Stimulated activated naive CD8-positive, alpha-beta T cell treated with anti-CD3 and anti-CD28 coated beads, Interleukin-15, amount 100 ng/mL, for 72 hours (primary cell): ENCODE results near the gene GTF3C2.
A peak's percentile ranks its signal among the peaks of the same experiment; 100 is the strongest.

Source experiments
- ATAC-seq: fragments of 150-1000 bp; cut with Tn5 transposase; 2 replicates; pipeline ENCODE4 v1.10.0; 2021; ENCODE audit warnings: mild to moderate bottlenecking, moderate library complexity
- DNase-seq, 2 donors: peaks; one replicate each; pipeline ENCODE4 v3.0.0; 2021 to 2022
- H3K27ac Mint-ChIP-seq, 2 donors: one replicate each; pipeline ENCODE4 v1.8.0; 2022; ENCODE audit warnings: mild to moderate bottlenecking in 2 of 2, mixed read lengths in 2 of 2, moderate library complexity in 2 of 2
- H3K27me3 Mint-ChIP-seq: one replicate; pipeline ENCODE4 v1.8.0; 2022; ENCODE audit warnings: mixed read lengths
- H3K4me1 Mint-ChIP-seq: one replicate; pipeline ENCODE4 v1.8.0; 2022; ENCODE audit warnings: mild to moderate bottlenecking, mixed read lengths
- H3K4me3 Mint-ChIP-seq, 2 donors: one replicate each; pipeline ENCODE4 v1.8.0; 2022; ENCODE audit warnings: mild to moderate bottlenecking in 2 of 2, mixed read lengths in 2 of 2, moderate library complexity in 1 of 2
- H3K9me3 Mint-ChIP-seq, 2 donors: one replicate each; pipeline ENCODE4 v1.8.0; 2022; ENCODE audit warnings: mixed read lengths in 2 of 2

Gene GTF3C2

DNA sequence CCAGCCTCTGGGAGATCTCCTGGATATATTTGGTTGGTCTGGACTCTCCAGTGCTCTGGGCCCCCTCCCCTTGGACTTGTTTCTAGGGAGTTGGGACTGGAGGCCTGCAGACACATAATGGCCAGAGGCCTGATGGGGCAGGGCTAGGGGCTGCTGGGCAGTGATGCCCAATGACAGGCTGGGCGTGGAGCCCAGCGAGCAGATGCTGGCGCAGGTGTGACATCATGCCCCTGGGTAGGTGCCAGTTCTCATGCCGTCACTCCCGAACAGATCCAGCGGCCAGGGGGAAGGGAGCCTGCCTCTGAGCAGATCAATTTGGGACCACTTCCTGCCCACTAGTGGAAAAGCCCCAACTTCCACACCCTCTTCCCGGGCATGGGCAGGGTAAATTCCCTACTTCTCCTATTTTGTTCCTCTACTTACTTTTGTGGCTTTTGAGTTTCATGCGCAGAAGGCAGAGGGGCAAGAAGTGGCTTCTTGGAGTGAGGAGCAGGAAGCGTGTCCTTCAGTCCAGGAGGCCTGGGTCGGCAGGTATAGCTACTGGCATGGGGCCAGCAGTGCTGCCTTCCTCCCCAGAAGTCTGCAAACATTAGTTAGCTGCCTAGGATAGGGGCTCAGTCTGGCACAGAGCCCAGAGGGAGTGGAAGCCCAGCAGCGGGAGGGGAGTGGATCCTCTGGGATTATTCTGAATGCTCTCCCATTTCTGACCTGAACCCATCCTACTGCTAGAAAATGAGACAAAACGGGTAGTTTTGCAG is 39.7 kb downstream of the GTF3C2 start:
- no peak overlapping the region for H3K4me3 Mint-ChIP-seq
- peaks cover 8% of the 10 kb centered on the region for H3K4me1 Mint-ChIP-seq
- DNase-seq: no peak
- H3K27ac Mint-ChIP-seq: peak overlapping the region in 1 of 2 donors; percentile 48
- no peak for ATAC-seq
- H3K27me3 Mint-ChIP-seq: no peaks in the 10 kb centered on the region
- H3K9me3 Mint-ChIP-seq: no peaks in the 10 kb centered on the region

DNA sequence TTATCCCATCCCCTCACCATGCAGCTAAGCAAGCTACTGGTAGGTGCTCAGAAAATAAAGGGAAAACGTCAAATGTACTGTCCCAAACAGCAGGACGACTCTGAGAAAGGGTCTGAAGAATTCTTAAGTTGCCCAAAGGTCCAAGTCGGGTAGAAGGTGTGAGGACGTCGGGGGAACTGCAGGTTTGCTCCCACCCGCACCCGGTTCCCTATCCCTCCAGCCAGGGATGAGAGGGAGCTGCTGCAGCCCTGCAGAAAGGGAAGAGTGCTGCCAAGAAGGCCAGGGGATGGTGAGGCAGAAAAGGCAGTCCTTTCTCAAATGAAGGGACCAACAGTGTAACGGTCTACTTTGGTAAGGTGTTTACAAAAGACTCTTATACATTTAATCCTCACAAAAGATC is 41.4 kb downstream of the GTF3C2 start:
- Mint-ChIP-seq H3K27ac (no peak overlapping the region), H3K4me1 (no peaks in the 10 kb centered on the region), H3K27me3 (no peaks in the 10 kb centered on the region), H3K9me3 (no peaks in the 10 kb centered on the region), H3K4me3 (no peak overlapping the region)
- DNase-seq (no peak), ATAC-seq (no peak)

DNA sequence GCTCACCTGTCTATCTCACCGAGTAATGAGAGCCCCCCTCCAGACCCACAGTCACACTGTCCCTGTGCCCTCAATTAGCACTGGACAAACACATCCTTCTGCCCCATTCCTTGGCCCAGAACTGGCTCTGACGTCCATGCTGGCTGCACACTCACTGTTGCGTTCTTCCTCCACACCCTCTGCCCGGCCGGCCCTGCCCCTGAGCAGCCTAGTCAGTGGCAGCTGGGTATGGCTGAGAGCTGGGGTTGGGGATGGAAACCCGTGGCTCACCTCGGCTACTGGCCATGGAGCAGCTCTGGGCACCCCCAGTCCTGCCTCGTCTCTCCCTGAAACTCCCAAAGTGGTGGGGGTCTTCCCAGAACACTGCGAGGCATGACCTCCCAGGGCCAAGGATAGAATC is 41.9 kb downstream of the GTF3C2 start:
- no peaks in the 10 kb centered on the region for H3K4me1 Mint-ChIP-seq
- H3K4me3 Mint-ChIP-seq: no peak overlapping the region
- H3K27ac Mint-ChIP-seq: no peak overlapping the region
- no peaks in the 10 kb centered on the region for H3K27me3 Mint-ChIP-seq
- no peak for DNase-seq
- no peak for ATAC-seq
- no peaks in the 10 kb centered on the region for H3K9me3 Mint-ChIP-seq

DNA sequence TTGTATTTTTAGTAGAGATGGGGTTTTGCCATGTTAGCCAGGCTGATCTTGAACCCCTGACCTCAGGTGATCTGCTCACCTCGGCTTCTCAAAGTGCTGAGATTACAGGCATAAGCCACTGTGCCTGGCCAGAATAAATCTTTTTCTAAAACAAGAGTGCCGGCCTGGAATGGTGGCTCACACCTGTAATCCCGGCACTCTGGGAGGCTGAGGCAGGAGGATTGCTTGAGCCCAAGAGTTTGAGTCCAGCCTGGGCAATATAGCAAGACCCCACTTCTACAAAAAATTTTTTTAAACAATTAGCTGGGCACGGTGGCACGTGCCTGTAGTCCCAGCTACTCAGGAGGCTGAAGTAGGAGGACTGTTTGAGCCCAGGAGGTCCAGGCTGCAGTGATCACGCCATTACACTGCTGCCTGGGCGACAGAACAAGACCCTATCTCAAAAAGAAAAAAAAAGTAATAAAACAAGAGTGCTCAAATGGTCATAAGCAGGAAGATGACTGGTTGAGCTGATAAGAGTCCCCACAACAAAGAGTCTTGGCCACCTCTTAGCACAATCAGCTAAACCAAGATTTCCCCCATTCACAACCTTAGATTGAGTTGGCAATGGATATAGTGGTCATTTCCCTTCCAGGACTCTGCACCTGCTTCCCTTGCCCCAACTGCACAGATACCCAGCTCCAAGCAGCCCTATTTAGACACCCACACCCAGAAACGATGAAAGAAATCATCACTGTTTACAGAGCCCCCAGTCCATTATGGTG is 42.5 kb downstream of the GTF3C2 start:
- Mint-ChIP-seq H3K27ac (no peak overlapping the region), H3K4me3 (no peak overlapping the region), H3K4me1 (no peaks in the 10 kb centered on the region), H3K9me3 (no peaks in the 10 kb centered on the region), H3K27me3 (no peaks in the 10 kb centered on the region)
- DNase-seq: no peak
- no peak for ATAC-seq

DNA sequence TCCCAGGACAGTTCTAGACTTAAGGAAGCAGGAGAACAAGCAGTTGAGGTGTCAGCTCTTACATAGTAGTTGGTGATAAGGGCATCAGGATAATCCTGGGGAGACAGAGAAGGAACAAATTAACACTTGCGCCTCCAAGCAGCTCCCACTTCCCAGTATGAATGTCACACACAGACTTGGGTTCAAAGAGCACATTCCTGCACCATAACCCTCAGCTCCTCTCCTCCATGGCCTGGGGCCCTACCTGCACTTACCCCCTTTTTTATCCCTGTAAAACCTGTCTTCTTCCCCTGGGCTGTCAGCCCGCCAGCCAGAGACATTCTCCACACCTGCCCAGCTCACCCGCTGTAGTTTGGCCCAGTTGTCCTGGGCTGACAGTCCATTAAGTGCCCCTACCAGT is 44.4 kb downstream of the GTF3C2 start:
- no peak for ATAC-seq
- Mint-ChIP-seq H3K27ac (no peak overlapping the region), H3K4me1 (peaks cover 3% of the 10 kb centered on the region), H3K9me3 (no peaks in the 10 kb centered on the region), H3K4me3 (no peak overlapping the region), H3K27me3 (peaks cover 4% of the 10 kb centered on the region)
- DNase-seq: no peak

DNA sequence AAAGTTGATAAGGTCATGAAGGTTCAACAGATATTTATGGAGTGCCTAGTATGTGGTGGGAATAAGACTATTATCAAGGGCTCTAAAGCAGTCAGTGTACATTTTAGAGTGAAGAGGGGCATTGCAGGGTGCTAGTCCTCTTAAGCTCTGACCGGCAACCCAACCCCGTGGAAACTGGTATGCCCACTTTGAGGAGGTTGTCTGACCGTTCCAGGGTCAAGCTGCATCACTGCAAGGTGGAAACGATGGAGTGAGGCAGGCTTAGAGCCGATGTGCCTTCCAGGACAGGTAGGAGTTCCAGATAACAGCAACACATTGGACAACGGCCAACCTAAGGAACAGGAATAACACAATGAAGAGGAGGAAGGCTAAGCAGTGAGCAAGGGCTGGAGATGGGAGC is 46.9 kb downstream of the GTF3C2 start:
- Mint-ChIP-seq H3K27ac (no peak overlapping the region), H3K27me3 (peaks cover 29% of the 10 kb centered on the region), H3K4me3 (no peak overlapping the region), H3K9me3 (no peaks in the 10 kb centered on the region), H3K4me1 (peaks cover 16% of the 10 kb centered on the region)
- DNase-seq (no peak), ATAC-seq (no peak)

DNA sequence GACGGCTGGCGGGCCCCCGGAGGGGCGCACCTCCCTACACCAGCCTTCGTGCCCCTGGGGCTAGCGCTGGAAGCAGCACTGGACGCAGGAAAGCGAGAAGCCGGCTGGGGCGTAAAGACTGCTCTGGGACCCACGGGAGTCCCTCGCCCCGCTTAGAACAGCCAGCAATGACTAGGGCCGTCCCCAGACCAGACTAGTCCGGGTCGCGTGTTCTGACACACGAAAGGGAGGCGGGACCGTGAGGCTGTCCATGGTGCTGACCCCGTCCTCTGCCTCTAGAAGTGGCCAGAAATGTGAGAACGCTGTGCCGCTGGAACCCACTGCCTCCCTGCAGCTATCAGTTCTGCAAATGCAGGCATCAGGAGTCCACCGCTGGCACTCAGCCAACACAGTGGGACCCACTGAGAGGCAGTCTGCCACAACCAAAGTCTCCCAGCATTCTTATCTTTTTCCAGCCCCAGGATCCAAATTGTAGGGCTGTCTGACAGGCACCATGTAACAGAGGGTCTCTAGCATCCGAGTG is 48.1 kb downstream of the GTF3C2 start, which contains the start of gene UCN:
UCN (minus strand) TSS at position 87 of the 523 bp plus-strand sequence. CDS start 550 bp downstream, outside the sequence.
- H3K4me3 Mint-ChIP-seq: peak within 1 kb of the TSS; percentile 69 to 79
- DNase-seq (no peak), ATAC-seq (no peak)
- peaks cover 33% of the 10 kb centered on the region for H3K27me3 Mint-ChIP-seq
- no peak within 1 kb of the TSS for H3K27ac Mint-ChIP-seq
- H3K4me1 Mint-ChIP-seq: peaks cover 16% of the 10 kb centered on the region
- no peaks in the 10 kb centered on the region for H3K9me3 Mint-ChIP-seq

DNA sequence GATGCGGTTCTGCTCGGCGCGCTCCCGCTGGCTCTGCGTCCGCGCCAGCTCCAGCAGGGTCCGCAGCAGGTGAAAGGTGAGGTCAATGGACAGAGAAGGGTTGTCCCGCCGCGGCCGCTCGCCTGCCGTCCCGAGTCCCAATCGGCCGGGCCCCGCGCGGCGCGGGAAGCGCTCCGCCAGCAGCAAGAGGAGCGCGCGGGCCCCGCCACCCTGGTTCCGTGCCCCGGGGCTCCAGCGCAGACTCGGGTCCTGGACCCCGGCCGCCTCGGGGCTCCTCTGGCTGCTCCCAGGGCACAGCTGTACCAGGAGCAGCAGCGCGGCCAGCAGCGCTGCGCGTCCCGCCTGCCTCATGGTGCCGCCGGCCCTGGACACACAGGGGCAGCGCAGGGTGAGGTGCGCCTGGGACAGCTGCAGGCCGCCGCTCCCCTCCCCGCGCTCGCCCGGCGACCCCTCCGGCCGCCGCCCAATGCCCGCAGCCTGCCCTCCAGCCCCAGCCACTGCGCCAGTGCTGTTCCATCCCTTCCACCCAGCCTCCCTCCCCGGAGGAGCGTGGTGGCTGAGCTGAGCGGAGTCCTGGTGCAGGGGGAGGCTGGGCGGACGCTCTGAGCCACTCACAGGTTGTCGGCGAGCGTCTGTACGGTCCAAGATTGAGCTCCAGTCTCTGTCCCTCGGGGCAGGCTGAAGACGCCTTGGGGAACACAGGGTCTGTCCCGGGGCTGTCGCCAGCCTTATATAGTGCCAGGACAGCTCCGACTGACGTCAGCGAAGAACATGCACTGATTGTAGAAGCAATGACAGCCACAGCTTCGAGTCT is 48.8 kb downstream of the GTF3C2 start:
- Mint-ChIP-seq H3K27ac (no peak overlapping the region), H3K27me3 (peaks cover 33% of the 10 kb centered on the region), H3K4me1 (peaks cover 20% of the 10 kb centered on the region), H3K4me3 (peak overlapping the region; percentile 69 to 79), H3K9me3 (no peaks in the 10 kb centered on the region)
- DNase-seq: no peak
- peak; percentile 4 for ATAC-seq

DNA sequence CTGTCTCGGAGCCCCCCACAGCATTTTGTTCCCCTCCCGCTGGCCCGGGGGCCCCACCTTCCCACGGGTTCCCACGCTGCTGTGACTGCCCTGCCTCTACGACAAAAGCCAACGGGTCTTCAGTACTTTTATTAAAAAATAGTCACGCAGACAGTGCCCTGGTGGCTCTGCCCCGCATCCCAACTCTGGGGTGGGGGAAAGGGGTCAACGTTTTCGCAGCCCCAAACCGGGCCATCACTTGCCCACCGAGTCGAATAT is 49.3 kb downstream of the GTF3C2 start:
- Mint-ChIP-seq H3K4me1 (peaks cover 22% of the 10 kb centered on the region), H3K27ac (no peak overlapping the region), H3K9me3 (no peaks in the 10 kb centered on the region), H3K27me3 (peaks cover 33% of the 10 kb centered on the region), H3K4me3 (peak overlapping the region; percentile 69 to 79)
- ATAC-seq (no peak), DNase-seq (no peak)

DNA sequence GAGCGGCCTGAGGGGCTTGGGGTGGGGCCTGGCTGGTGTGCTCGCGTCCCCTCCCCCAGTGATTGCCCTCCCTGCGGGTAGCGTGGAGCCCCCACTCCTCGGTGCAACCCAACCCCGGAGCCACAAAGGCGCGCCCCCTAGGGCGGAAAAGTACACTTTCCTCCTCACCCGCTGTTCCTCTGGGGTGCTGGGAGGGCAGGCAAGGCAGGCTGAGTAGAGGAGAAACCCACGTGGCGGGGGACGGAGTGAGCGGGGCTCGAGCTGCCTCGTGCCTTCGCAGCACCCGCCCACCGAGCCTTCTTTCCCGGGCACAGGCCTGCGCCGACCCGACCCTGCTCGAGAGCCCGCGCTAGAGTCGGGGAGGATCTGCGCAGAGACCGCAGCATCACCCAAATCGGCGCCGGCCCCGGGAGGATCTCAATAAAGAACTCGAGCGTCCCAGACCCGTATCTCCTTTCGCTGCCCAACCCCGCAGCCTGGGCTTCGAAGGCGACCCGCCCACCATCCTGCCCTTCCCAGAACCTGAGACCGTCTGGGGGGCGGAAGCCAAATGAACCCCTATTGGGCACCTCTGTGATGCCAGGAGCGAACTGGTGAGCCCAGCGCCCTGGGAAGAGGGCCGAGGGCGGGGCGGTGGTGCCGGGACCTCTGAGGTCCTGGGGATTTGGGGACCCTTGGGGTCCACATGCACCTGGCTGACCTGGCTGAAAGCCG is 49.8 kb downstream of the GTF3C2 start:
- H3K27ac Mint-ChIP-seq: peak overlapping the region in 1 of 2 donors; percentile 34
- peak; percentile 63 for ATAC-seq
- peak overlapping the region; percentile 69 to 79 for H3K4me3 Mint-ChIP-seq
- H3K9me3 Mint-ChIP-seq: no peaks in the 10 kb centered on the region
- peaks cover 33% of the 10 kb centered on the region for H3K27me3 Mint-ChIP-seq
- H3K4me1 Mint-ChIP-seq: peaks cover 22% of the 10 kb centered on the region
- peak; percentile 37 to 38 for DNase-seq

DNA sequence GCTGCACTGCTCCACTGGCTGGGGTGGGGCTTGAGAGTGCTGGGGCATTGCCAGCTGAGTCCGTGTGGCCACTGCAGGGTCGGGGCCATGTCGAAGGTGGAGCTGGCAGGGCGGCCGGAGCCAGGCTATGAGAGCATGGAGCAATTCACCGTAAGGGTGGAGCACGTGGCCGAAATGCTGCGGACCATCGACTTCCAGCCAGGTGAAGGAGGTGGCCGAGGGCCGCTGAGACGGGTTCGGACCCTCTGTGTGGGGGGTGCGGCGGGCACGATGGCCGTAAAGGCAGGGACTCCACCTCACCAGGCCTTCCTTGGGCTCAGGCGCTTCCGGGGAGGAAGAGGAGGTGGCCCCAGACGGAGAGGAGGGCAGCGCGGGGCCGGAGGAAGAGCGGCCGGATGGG is 50.4 kb downstream of the GTF3C2 start:
- Mint-ChIP-seq H3K27me3 (peaks cover 33% of the 10 kb centered on the region), H3K27ac (peak overlapping the region in 1 of 2 donors; percentile 48), H3K9me3 (no peaks in the 10 kb centered on the region), H3K4me3 (peak overlapping the region; percentile 66 to 79), H3K4me1 (peaks cover 22% of the 10 kb centered on the region)
- peak in 1 of 2 donors; percentile 32 for DNase-seq
- peak; percentile 39 for ATAC-seq

DNA sequence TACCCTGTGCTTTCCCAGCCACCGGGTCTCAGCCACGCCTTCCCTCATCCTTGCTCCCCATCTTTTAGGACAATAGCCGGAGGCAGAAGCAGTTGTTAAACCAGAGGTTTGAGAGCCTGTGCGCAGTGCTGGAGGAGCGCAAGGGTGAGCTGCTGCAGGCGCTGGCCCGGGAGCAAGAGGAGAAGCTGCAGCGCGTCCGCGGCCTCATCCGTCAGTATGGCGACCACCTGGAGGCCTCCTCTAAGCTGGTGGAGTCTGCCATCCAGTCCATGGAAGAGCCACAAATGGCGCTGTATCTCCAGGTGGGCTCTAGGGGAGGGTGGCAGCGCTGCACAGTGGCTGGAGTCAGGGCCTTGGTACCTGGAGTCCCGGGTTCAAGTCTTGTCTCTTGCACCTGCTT is 51.0 kb downstream of the GTF3C2 start:
- no peak for DNase-seq
- H3K4me1 Mint-ChIP-seq: peaks cover 22% of the 10 kb centered on the region
- peaks cover 33% of the 10 kb centered on the region for H3K27me3 Mint-ChIP-seq
- ATAC-seq: no peak
- peak overlapping the region in 1 of 2 donors; percentile 79 for H3K4me3 Mint-ChIP-seq
- H3K27ac Mint-ChIP-seq: no peak overlapping the region
- no peaks in the 10 kb centered on the region for H3K9me3 Mint-ChIP-seq

DNA sequence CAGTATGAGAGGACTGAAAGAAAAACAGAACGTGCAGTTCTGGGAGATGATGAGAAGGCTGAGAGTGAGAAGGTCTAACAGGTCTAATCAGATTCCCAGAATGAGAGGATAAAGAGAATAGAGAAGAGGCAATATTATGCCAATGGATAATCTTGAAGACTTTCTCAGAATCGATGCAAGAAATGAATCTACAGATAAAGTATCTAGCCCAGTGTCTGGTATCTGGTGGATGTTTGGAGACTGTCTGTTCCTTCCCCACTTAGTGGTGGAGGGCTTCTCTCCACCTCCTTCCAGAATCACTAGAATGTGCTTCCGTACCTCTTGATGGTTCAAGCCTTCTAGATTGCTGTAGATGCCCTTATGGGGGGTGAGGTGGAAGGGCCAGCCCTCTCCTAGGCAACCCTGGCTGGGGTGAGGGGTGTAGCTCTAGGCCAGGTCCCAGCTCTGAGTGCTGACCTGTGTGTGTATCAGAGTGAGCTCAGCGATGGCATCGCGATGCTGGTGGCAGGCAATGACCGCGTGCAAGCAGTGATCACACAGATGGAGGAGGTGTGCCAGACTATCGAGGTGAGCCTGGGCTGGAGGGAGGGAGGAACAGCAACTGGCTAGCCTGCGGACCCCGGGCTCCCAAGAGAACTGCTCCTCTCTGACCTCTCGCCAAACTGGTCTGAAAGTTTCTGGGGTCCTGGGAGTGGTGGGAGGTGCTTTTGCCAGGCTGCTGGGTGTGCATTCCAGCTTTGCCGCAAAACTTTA is 51.9 kb downstream of the GTF3C2 start:
- ATAC-seq (no peak), DNase-seq (no peak)
- H3K4me1 Mint-ChIP-seq: peaks cover 22% of the 10 kb centered on the region
- H3K4me3 Mint-ChIP-seq: no peak overlapping the region
- peaks cover 33% of the 10 kb centered on the region for H3K27me3 Mint-ChIP-seq
- no peak overlapping the region for H3K27ac Mint-ChIP-seq
- no peaks in the 10 kb centered on the region for H3K9me3 Mint-ChIP-seq
